GM21390 (cell line): ENCODE results near the gene SYDE1.

Source experiments
- ATAC-seq: cut with Tn5 transposase; IDR thresholded peaks from one replicate; pipeline ENCODE4 v1.9.1; 2021; ENCODE audit not compliant: unreplicated experiment

Gene SYDE1

DNA sequence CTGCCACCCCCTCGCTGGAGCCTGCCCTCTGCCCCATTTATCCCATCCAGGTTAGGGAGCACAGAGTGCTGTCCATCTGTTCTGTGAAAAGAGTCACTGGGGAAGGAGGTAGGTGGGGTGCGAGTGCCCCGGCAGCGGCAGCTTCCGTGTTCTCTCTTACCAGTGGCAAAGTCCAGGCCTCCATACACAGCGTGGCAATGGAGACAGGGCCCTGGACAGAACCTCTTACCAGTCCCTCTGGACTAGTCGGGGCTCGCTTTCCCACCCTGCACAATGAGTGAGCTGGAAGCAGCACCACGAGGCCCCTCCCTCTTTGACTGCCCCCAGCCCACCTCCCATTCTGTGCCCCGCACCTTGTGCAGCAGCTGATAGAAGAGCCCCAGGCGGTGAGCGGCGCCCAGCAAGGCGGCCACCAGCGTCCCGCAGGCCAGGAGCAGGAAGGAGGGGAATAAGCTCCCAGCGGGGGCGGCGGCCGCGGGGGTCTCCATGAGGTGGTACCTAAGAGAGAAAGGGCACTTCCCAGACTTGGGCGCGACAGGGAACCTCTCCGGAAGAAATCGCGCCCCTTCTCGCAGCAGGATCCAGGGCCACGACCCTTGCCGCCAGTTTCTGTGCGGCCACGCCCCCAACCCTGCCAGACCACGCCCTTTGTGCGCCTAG, 17.5 kb downstream of the SYDE1 start:
- no peak for ATAC-seq

DNA sequence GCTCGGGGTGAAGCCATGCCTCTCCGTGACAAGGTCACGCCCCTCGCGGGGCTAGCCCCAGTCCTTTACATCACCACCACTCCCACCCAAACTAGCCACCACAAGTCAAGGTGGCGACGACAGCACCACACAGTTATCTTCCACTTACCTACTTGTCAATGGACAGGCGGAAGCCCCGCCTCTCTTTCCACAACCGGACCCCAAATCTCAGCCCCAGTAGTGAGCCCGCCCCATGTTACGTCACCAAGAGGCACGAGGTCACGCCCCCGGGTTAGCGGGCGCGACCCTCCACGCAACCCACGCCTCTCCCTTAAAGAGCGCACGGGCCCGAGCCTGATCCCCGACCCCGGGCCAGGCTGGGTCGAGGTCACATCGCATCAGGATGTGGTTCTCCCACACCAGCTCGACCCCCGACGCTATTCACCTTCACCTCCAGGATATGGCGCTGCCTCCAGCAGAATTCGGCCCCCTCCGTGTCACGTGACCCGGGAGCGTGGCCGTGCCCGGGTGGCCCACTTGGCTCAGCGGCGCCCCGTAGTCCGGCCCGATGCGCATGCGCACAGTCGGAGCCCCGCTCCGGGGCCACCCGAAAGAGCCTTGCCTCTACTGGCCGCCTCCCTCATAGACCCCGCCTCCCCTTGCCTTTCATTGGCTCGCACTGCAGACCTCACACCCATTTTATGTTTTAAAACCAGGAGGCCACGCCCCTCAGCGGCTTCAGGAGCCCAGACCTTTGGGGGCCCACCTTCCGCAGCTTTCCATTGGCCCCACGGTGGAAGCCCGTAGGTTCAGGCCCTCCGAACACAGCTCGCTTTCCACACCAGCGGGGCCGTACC, 18.2 kb downstream of the SYDE1 start:
- ATAC-seq, result peak; percentile 75

DNA sequence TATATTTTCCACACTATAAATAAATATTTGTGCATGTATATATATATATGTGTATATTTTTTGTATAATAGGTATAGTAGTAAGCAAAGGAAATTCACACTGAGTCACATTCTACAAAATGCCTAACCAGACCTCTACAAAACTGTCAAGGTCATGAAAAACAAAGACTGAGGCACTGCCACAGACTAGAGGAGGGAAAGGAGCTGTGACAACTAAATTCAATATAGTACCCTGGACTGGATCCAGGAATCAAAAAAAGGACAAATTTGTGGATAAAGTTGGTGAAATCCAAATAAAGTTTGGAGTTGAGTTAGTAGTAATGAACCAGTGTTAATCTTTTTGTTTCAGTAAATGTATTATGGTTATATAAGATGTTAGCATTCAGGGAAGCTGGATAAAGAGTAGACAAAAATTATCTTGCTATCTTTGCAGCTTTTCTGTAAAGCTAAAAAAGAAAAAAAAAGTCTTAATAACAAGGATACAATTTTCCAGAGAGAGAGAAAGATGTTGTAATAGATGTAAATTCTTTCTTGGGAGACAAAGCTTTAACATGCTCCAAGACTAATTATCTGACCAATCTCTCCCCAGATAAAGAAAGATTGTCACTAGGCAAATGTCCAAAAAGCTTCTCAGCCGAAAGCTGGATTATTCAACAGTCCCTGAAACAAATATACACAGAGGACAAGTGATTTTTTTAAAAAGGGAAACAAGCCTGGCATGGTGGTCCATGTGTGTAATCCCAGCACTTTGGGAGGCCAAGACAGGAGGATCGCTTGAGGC, 19.1 kb downstream of the SYDE1 start:
- no peak for ATAC-seq

DNA sequence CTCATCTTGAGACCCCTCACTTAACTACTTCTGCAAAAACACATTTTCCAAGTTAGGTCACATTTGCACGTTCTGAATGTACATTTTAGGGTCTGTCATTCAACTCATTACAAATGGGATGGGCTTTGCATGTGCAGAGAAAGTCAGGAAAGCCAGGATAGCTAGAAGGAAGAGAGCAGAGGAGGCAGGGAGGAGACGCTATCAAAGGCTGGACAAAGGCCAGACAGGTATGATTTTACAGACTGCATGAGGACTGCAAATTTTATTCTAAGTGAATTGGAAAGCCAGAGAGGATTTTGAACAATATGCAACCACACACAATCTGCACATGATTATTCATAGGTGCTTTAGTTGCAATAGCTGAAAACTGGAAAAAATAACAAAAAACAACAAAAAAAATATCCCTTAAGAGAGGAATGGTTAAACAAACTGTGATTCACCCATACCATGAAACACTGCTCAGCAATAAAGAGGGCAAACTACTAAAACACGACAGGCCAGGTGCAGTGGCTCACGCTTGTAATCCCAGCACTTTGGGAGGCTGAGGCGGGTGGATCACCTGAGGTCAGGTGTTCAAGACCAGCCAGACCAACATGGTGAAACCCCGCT, 21.1 kb downstream of the SYDE1 start:
- no peak for ATAC-seq

DNA sequence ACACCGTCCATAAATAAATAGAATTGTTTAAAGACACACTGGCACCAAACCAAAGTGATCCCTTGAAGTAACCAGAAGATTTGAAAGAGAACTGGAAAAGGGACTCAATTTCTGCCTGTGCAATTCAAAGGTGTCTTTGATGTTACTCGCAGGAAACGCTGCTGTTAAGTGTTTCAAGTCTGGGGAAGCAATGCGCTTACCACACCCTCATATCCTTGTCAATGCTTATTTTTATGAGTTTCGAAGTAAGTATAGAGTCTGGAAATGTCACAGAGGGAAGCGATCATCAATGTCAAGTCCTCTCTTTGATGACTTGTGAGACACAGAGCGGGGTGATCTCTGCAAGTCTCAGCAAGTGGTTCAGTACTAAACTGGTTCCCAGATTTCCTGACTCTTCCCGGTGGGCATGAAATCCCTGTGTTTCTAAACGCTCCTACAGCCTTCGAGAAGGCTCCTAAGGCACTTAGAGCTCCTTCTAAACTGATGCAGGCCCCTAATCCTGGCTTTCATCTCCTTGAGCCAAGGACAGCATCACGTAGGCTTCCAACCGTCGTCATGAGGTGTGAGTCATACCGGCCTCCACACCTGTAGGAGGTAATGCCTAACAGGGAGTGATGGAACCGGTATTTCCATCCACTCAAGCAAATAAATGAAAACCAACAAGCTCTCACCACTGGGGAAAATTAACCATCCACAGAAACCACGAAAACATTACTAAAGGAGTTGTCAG, 22.8 kb downstream of the SYDE1 start:
- ATAC-seq, result no peak

DNA sequence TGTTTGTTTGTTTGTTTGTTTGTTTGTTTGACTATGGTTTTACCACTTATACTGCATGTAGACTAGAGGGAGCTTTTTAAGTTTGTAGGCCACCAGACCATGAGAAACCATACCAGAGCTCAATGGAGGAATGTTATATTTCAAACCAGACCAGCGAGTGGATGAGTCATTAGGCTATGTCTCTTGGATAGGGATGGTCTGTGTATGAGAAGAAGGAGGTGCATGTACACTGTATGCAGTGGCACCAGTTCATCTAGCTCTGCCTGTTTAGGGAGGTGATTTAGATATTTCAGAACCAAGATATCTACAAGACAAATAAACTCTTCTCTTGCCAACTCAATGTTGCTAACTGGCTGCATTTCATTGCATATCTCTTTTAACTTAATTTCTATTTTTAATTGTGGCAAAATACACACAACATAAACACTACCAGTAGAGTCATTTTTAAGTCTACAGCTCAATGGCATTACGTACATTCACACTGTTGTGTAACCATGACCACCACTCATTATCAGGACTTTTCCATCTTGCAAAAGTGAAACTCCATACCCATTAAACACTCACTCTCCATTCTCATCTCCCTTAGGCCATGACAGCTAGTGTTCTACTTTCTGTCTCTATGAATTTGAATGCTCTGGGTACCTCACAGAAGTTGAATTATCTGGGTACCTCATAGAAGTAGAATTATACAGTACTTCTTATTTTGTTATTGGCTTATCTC, 29.2 kb downstream of the SYDE1 start:
- no peak for ATAC-seq

DNA sequence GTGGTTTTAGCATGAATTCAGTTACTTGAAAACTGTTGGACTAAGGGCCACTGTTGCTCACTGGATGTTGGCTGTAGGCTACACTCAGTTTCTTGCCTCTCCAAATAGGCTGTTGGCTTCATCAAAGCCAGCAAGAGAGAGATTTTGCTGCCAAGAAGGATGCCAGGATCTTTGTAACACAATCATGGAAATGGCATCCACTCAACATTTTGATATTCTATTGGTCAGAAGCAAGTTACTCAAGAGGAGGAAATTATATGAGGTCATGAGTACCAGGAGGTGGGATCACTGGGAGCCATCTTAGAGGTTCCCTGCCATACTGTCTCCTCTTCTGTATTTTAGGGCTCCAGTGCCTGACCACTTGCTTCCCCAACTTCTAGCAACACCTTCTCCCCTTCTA, 30.6 kb downstream of the SYDE1 start:
- no peak for ATAC-seq

DNA sequence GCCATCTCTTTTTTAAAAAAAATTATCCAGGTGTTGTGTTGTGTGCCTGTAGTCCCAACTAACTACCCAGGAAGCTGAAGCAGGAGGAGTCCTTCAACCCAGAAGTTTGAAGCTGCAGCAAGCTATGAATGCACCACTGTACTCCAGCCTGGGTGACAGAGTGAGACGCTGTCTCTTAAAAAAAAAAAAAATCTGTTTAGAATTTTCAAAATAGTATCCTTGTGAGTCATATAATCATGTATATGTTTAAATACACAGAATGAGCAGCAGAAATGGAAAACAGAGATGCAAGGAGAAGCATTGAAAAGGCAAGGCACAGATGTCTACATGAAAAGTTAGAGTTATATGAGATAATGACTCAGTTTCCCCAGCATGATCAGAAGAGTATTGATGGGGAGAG, 31.2 kb downstream of the SYDE1 start:
- no peak for ATAC-seq

DNA sequence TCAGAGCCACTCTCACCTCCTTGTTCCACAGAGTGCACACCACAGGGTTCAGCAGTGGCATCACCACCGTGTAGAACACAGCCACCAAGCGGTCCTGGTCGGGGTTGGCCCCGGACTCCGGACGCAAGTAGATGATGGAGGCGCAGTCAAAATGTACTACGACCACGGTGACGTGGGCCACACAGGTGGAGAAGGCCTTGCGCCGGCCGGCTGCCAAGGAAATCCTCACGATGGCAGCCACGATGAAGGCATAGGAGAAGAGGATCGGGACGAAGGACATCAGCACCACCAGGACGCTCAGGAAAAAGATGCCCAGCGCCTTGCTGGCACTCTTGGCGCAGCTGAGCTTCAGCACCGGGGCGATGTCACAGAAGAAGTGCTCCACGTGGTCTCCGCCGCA, 33.9 kb downstream of the SYDE1 start:
- no peak for ATAC-seq

DNA sequence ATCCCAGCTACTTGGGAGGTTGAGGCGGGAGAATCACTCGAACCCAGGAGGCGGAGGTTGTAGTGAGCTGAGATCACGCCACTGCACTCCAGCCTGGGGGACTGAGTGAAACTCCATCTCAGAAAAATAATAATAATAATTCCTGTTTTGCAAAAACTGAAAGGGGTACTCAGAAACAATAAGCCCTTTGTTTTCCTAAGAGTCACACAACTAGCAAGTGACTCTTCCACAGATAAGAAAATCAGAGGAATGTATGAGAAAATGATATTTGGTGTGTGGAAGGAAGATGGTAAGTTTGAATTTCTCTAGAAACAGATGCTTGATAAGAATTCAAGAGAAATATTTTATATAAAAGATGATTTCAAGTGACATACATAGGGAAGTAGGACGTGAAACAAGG, 35.1 kb downstream of the SYDE1 start:
- no peak for ATAC-seq

DNA sequence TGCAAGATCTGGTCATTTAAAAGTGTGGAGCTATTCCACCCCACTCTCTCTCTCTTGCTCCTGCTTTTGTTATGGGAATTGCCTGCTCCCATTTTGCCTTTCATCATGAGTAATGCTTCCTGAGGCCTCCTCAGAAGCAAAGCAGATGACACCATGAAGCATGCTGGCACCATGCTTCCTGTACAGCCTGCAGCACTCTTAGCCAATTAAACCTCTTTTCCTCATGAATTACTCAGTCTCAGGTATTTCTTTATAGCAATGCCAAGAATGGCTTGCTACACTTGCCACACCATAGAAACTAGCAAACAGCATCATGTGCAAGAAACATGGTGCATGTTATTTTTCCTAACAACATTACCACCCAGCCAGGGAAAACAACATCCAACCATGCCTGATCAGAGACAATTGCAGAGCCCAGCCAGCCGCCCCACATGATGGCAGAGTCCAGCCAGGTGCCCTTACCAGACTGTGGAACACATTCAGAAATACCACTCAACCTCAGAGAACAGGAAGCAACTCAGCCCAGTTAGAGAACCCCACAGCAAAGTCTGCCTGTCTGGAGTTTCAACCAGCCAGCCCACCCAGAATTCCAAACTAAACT, 36.9 kb downstream of the SYDE1 start:
- ATAC-seq, result no peak

DNA sequence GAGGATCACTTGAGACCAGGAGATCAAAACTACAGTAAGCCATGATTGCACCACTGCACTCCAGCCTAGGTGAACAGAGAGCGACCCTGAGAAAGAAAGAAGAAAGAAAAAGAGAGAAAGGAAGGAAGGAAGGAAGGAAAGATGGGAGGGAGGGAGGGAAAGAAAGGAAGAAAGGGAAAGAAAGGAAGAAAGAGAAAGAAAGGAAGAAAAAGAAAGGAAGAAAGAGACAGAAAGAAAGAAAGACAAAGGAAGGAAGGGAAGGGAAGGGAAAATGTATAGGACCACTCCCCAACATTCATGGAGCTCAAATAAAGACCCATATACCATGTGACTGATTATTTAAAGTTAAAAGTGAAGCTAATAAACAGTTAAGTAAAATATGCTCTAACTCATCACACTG, 39.9 kb downstream of the SYDE1 start:
- ATAC-seq, result no peak

DNA sequence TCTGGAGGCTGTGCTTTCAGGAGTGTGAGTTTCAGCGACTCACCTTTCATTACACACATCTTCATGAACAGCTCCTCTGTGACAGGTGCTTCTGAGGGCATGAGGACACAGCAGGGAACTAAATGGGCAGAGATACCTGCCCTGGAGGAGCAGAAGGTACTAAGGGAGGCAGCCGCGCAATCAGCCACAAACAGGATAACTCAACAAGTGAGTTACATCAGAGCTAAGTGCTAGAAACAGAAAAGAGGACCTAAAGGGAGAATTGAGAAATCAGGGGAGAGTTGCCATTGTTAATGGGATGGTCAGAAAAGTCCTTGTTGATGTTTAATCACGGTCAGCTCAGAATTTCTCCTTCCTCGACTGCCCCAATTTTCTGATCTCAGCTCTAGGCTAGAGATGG, 42.5 kb downstream of the SYDE1 start:
- no peak for ATAC-seq

DNA sequence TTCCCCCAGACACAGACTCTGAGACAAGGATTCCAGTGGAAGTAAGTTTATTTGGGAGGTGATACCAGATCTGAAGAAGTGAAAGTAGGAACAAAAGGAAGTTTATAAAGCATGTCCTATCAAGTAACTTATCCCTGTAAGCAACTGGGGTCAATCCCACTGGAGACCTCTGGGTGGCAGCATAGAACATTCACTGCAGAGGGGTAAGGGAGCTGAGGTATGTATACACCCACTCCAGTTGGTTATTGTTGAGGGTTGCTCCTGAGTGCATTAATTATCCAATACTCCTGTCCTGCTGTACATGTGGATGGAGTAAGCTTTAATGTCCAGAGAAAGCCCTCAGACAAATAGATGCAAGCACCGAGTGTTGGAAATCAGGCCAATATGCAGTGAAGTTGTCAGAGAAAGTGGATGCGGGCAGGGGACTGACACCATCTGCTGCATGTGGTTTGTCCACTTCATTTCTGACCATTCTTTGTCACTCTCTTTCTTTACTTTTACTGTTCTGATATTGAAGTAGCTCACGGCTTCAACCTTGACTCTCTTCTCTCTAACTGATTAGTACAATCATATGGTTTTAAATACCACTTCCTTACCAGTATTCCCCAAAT, 46.9 kb downstream of the SYDE1 start:
- ATAC-seq, result no peak

DNA sequence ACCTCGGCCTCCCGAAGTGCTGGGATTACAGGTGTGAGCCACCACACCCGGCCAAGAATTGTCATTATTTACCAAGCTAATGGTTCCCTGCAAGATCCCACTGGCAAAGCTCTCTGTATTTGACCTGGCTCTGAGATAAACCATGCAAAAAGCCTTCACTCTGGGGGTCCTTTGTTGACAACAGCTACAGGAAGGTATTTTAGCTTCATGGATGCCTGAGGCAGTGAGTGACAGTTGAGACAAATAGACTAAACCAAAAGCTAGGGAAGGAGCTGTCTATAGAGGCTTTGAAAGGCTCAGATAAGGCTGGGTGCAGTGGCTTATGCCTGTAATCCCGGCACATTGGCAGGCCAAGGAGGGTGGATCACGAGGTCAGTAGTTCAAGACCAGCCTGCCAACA, 48.1 kb downstream of the SYDE1 start:
- no peak for ATAC-seq

DNA sequence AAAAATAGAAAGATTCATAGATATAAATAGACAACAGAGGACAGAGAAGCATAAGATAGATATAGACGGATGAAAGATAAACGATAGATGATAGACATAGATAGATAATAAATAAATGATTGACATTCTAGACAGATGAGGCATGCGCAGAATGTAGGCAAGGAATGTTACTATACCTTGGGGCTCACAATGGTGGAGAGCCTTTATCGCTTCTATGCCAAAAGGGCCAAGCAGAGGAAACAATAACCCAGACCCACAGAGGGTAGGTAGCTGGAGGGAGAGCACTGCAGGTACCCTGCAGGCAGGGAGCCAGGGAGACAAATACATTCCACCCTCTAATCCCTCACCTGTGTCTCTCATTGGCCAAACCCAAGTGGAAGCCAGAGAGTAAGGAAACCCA, 49.2 kb downstream of the SYDE1 start:
- no peak for ATAC-seq

DNA sequence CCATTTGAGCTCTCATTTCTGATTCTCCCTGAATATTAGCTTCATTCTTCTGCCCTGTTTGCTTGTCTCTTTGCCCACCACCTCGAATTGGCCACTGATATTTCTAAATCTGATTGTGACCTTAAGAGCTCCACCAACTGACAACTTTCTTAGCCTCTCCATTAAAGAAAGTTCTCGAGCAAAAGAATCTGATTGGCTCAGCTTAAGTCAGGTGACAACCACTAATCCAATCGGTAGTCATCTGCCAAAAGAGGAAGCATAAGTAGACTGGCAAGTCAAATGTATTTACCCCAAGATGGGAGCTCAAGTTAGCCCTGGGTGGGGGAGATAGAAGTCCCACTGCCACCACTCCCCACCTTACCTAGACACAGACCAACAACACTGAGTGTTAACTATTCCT, 52.0 kb downstream of the SYDE1 start:
- ATAC-seq, result no peak

DNA sequence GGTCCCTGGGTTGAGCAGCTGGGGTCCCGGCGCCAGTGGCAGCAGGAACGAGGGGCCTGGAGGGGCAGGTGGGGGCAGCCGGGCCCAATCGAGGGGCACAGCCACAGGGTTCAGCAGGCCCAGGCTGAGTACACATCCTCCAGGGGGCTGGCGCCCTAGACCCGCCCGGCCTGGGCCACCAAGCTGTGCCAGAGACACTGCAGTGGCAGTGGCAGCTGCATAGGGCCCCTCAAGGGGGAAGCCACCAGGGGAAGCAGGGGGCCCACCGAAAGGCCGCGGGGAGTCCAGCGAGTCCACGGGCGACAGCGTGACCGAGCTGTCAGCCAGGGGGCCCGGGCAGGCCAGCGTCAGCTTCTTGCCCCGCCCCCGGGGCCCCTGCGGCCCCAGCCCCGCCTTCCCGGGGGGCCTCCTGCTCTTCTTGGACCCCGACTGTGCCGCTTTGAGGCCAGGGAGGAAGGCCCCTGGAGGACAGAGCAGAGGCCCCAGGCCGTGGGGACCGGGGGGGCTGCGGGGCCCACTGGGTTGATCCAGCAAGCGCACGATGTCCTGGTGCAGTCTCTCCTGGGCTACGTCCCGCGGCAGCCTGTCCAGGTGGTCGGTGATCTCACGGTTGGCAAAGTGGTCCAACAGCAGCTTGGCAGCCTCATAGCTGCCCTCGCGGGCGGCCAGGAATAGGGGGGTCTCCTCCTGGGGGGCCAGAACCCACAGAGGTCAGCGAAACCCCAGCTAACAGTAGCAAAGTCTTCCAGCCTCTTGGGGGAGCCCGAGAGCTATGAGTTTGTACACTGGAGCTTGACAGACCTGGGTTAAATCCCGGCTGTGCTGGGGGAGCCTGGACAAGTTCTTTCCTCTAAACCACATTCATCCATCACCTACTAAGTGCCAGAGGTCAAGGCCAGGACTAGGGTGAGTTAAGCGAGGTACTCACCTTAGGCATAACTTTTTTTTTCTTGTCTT, 54.1 kb downstream of the SYDE1 start:
- ATAC-seq, result no peak
